GM12801 (cell line): Measurements from ENCODE around the gene DNAJC1.

Experiments used
- CTCF ChIP-seq: IDR thresholded peaks from one replicate; pipeline ENCODE4 v1.5.1; 2011; ENCODE audit warnings: control low read depth; ENCODE audit not compliant: insufficient read length; ENCODE audit errors: extremely low read depth

The DNAJC1 gene

GRCh38 chr10:21953585-21954057 is 49.9 kb downstream of the DNAJC1 start:
- TF ChIP-seq CTCF = no peak

- TF ChIP-seq CTCF = no peak
These were observed 53.0 kb downstream of the DNAJC1 start for GRCh38 chr10:21950566-21950965.

- no peak for TF ChIP-seq CTCF
These were observed 56.6 kb downstream of the DNAJC1 start for GRCh38 chr10:21946946-21947345.

- no peak for TF ChIP-seq CTCF
These were observed 58.7 kb downstream of the DNAJC1 start for GRCh38 chr10:21944727-21945386.

- no peak for TF ChIP-seq CTCF
These were observed 59.8 kb downstream of the DNAJC1 start for GRCh38 chr10:21943633-21944265.

- TF ChIP-seq CTCF = no peak
These were observed 68.0 kb downstream of the DNAJC1 start for GRCh38 chr10:21935439-21936023.

- TF ChIP-seq CTCF = no peak
These were observed 69.2 kb downstream of the DNAJC1 start for GRCh38 chr10:21934307-21934706.
